Fibroblast of pulmonary artery (primary cell): Measurements from ENCODE around the gene CRYZL1.
A peak's percentile ranks its signal among the peaks of the same experiment; 100 is the strongest.

ENCODE experiments used
- DNase-seq: peaks from one replicate; pipeline ENCODE4 v3.0.0-alpha.2; 2010; ENCODE audit warnings: low read depth
- H3K4me3 ChIP-seq: replicated peaks from 2 replicates; pipeline ENCODE4 v1.5.1; 2011; ENCODE audit warnings: low read depth, mild to moderate bottlenecking, control low read depth, low read length, moderate library complexity
- TF ChIP-seq, protein P1 (sequence below): IDR thresholded peaks from 2 replicates; pipeline ENCODE4 v1.5.1; 2011; ENCODE audit warnings: mild to moderate bottlenecking, control low read depth, low read length, inconsistent platforms; ENCODE audit errors: missing control alignments

The CRYZL1 gene

DNA sequence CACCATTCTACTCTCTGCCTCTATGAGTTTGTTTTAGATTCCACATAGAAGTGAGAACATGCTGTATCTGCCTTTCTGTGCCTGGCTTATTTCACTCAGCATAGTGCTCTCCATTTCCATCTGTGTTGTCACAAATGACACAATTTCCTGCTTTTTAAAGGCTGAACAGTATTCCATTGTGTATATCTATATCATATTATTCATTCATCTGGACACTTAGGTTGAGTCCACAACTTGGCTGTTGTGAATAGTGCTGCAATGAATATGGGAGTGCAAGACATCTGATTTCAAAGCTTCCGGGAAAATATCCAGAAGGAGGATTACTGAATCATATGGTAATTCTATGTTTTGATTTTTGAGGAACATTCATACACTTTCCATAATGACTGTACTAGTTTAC lies 33.0 kb downstream of the CRYZL1 start:
- H3K4me3 ChIP-seq, result no peak overlapping the region
- TF ChIP-seq, protein P1, sequence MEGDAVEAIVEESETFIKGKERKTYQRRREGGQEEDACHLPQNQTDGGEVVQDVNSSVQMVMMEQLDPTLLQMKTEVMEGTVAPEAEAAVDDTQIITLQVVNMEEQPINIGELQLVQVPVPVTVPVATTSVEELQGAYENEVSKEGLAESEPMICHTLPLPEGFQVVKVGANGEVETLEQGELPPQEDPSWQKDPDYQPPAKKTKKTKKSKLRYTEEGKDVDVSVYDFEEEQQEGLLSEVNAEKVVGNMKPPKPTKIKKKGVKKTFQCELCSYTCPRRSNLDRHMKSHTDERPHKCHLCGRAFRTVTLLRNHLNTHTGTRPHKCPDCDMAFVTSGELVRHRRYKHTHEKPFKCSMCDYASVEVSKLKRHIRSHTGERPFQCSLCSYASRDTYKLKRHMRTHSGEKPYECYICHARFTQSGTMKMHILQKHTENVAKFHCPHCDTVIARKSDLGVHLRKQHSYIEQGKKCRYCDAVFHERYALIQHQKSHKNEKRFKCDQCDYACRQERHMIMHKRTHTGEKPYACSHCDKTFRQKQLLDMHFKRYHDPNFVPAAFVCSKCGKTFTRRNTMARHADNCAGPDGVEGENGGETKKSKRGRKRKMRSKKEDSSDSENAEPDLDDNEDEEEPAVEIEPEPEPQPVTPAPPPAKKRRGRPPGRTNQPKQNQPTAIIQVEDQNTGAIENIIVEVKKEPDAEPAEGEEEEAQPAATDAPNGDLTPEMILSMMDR, result no peak
- peak; percentile 81 for DNase-seq

DNA sequence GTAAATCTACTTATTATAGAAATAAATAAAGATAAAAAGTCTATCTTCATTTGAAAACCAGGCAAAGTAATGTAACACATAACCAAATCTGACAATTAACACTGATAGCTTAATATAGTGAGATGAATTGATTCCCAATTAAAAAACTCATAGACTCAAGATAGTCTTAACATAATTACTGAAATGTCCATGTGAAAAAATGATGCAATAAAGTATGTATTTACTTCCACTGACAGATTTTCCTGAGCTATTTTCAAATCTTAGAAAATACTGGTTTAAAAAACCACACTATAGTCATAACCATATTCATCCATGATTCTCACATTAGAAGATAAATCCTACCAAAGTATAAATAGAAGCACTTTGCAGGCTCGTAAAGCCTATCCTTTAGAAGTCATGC lies 43.5 kb downstream of the CRYZL1 start:
- no peak for DNase-seq
- TF ChIP-seq, protein P1, result no peak
- no peak overlapping the region for H3K4me3 ChIP-seq

DNA sequence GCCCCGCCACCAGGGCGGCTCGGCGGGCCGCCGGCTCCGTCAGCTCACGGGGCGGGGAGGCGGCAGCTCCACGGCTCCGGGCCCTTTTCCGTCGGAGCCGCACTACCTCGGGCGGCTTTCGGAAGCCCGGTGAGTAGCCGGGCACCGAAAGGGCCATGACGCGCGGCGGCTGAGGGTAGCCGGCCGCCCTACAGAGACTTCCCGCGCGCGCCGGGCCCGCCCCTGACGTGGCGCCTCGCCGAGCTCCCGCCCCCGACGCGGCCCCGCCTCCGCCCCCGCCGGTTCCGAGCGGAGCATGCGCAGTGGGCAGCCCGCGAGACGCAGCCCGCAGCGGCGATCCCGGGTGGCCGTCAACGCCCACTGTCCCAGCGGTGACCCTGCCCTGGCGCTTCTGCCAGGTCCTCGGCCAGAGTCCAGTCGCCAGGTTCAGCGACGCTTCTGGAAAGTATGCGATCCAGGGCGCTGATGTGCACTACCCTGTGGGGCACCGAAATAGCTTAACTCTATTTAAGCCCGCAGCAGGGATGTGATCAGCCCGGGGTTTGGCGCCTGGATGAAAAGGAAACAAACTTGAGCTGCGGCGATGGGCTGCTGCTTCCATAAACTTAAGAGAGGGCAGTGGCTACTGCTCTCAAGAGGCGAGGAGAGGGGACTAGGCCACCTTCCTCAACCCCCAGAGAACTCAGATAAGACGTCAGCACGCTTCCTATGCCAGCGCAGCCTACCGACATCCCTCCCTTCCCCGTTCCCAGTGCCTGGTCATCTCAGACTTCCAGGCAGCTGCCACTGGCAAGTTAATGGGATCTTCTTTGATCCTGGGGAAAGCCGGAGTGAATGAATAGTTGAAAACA lies 52.8 kb downstream of the CRYZL1 start, which contains the start of gene DONSON:
Gene DONSON (minus strand): TSS at position 200 of the 851 bp plus-strand sequence. CDS start 43 bp downstream, at position 157.
- TF ChIP-seq, protein P1, result no peak
- peak within 1 kb of the TSS; percentile 71 for H3K4me3 ChIP-seq
- peak; percentile 76 for DNase-seq

DNA sequence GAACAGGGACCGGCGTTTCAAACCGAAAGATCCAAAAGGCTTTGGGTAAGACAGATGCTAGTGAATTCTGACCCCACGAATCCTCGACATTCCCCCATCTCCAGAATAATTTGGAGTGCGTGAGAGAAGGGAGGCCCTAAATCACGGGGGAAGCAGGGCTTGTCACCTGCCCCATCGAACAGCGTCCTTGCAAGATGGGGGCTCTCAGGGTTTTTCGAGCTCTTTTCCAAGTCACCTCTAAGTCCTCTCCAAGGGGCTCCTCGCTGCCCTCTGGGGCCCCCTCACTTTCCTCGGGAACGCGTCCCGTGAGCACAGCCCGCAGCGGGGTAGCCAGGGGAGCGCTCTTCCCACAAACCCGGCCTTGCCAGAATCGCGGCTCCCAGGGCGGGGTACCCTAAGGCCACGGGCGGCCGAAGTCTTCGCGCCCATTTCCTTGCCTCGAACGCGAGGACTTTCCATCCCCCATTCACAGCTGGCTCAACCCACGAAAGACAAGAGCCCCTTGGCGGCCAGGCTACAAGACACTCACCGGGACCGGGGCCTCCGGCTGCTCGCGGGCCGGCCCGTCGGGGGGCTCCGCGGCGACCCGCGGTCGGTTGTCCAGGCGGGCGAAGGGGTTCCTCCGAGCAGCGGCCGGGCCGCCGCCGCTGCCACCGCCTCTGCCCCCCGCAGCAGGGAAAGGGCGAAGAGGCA lies 53.6 kb downstream of the CRYZL1 start:
- peak; percentile 30 for DNase-seq
- TF ChIP-seq, protein P1, result no peak
- peak overlapping the region; percentile 71 for H3K4me3 ChIP-seq

DNA sequence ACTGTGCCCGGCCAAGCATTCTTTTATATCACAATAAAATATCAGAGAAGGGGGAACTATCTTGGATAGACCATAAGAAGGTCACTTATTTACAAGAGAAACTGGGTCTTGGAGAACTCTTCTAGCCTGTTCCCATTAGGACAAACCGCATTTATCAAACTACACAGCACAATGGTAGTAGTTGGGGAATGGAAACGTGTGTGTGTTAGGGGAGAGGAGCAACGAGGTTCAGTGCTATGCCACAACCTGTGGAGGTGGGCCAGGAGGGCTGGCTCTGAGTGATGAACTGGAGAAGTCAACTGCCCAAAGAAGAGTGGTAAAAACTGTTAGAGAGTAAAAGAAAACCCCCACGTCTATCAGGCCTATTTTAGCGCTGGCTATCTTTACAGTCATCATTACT lies 54.6 kb downstream of the CRYZL1 start:
- no peak overlapping the region for H3K4me3 ChIP-seq
- TF ChIP-seq, protein P1, result no peak
- DNase-seq, result no peak

DNA sequence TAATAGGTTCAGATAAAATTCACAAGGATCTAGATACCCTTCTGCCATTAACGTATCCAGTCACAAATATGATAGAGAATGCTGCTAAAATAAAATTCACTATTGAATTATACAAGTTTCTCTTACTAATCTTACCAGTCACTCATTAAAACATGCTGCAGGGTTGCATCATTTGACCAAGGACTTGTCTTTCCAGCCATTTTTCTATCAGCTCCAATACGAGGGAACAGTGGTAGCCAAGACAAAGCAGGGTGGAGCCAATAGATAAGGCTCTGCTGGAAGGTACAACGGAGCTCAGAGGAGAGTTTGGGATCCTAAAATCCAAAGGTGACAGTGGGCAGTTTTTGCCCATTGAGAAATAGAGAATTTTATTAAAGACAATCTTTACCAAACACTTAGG lies 57.1 kb downstream of the CRYZL1 start:
- TF ChIP-seq, protein P1, result no peak
- DNase-seq, result no peak
- no peak overlapping the region for H3K4me3 ChIP-seq
